GM19193 (cell line): ENCODE results near the gene LRRC49.

Experiments used
- POLR2A ChIP-seq: IDR thresholded peaks from 4 replicates; pipeline ENCODE4 v1.6.1; 2011; ENCODE audit not compliant: insufficient read depth, insufficient read length; ENCODE audit errors: extremely low read depth

The LRRC49 gene

DNA sequence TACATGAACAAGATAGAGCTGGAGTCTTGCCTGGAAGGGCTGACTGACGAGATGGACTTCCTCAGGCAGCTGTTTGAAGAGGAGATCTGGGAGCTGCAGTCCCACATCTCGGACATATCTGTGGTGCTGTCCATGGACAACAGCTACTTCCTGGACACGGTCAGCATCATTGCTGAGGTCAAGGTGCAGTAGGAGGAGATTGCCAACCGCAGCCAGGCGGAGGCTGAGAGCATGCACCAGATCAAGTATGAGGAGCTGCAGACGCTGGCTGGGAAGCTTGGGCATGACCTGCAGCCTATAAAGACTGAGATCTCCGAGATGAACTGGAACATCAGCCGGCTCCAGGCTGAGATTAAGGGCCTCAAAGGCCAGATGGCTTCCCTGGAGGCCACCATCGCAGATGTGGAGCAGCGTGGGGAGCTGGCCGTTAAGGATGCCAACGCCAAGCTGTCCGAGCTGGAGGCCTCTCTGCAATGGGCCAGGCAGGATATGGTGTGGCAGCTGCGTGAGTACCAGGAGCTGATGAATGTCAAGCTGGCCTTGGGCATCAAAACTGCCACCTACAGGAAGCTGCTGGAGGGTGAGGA, 33.2 kb upstream of the LRRC49 start:
- TF ChIP-seq POLR2A = no peak

GRCh38 chr15:70859998-70860397, 32.6 kb upstream of the LRRC49 start:
- TF ChIP-seq POLR2A = no peak

DNA sequence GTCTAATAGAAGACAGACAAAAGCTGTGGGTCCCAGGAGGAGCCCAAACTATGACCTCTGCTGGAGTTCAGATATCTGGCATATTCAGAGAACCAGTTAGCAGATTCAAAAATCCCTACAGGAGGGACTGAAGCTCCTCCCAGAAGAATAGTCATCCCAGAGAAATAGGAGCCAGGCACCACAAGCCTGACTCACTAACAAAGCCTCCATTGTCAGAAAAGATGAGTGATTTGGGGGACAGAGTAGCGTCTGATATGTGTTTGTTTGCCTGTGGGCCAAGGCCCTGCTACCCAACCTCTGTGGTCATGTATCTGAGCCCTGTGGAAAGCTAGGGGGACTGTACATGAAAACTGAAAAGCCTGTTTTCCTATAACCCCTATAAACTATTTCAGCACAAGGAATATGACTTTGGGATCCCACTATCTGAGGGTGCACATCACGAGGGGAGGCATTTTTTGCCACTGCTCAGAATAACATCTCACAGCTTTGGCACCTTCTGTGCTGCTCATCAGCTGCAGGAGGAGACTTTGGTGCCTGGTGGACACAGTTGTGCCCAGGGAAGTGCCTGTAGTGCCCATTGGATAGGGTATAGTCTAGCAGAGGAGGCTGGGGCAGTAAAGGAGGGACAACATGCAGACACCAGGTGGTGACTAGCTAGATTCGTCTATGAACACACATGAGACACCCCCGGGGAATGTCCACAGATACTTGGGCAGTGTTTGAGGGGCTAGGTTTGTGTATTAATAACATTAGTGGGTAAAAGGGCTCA, 29.0 kb upstream of the LRRC49 start:
- no peak for TF ChIP-seq POLR2A

- no peak for TF ChIP-seq POLR2A
These were observed 25.5 kb upstream of the LRRC49 start for GRCh38 chr15:70866982-70867641.

DNA sequence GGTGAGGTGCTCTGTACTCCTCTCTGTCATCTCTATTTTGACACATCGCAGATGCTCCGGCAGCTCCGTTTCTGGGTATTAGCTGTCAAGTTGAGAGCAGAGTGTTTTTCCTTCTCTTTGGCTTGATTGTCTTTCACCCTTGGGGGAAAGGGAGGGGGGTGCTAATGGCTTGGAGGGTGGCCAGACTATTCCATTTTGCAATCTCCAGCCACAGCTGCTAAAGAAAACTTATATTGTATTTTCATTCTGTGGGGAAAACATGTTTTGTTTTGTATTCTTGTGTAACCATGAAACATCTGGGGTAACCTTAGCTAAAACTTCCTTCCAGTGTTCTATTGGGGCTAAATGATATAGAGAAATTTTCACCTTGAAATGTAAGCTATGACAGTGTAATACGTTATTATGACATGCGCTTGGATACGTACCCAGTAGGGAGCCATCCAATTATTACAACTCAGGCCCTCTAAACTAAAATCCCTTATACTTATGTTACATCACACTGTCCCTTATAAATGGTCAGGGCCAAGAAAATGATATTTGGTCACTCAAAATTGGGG, 24.6 kb upstream of the LRRC49 start:
- no peak for TF ChIP-seq POLR2A

GRCh38 chr15:70869346-70869745, 23.3 kb upstream of the LRRC49 start:
- TF ChIP-seq POLR2A = no peak

DNA sequence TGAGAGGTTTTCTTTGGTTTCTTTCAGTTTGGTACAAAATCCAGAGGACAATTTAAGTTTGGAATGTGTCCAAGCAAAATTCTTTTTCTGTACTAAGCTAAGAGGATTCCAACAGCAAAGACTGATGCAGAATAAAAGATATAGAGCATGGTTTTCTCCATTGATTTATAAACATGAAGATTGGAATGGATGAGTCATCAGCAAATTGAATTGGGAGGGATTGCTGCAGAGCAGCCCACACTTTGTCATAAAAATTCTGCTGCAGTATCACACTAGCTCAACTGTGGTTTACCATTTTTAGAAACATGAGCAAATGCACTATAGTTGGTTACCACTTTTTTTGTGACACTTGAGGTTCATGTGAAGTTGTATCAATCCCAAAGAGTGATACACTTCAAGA, 22.6 kb upstream of the LRRC49 start:
- no peak for TF ChIP-seq POLR2A

GRCh38 chr15:70873232-70874054, 19.2 kb upstream of the LRRC49 start:
- TF ChIP-seq POLR2A = no peak

- TF ChIP-seq POLR2A = no peak
These were observed 17.4 kb upstream of the LRRC49 start for GRCh38 chr15:70875001-70875782.

DNA sequence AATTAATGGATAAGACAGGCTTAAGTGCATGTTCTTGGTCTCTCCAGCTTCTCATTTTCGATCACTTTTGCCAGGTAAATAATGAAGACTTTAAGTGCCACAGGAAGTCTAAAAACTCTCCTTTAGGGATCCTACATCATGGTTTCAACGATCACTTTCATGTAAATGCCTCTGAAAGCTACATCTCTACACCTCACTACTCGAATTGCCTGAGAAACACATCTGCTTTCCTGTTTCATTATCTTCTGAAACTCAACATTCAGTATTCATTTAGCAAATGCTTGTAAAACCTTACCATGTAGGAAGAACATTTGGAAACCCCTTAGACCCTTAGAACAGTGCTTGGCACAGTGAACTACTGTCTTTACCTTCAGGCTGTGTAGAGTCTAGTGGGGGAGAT, 16.6 kb upstream of the LRRC49 start:
- TF ChIP-seq POLR2A = no peak

- TF ChIP-seq POLR2A = no peak
These were observed 15.9 kb upstream of the LRRC49 start for GRCh38 chr15:70876683-70877082.

DNA sequence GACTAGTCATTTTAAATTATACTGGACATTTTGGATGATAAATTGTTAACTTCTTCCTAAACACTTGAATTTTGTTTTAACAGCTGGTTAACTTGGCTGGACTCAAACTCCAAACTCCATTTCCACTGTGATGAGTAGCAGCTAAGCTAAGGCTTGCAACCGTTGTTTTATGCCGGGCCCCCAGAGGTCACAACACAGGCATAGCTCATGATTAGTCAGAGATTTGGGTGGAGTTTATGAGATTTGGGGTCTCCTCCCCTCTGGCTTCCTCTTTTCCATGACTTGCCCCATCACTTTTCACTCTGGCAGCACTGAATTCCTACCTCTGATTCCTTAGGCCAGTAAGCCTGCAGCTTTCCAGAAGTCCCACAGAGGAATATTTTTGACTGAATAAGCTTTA, 13.2 kb upstream of the LRRC49 start:
- TF ChIP-seq POLR2A = no peak

GRCh38 chr15:70880781-70881180, 11.8 kb upstream of the LRRC49 start:
- TF ChIP-seq POLR2A = no peak

DNA sequence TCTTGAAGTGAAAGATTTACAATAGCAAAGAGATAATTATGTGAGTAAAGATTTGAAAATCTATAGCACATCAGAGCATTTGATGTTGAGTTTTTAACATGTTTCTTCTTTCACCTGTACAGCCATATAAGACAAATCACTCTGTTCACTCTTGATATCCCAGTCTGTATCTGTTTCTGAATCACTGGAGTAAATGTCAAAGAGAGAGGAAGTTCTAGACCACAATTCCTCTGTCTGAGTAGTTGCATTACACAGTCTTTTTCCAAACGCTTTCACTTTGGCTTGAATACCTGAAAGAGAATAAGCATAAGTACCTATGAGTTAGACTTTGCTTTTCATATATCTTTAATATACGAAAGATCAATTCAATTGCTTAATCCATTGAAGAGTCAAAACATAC, 10.3 kb upstream of the LRRC49 start:
- no peak for TF ChIP-seq POLR2A
